Measurements from ENCODE around the gene FGGY.

Gene FGGY

DNA sequence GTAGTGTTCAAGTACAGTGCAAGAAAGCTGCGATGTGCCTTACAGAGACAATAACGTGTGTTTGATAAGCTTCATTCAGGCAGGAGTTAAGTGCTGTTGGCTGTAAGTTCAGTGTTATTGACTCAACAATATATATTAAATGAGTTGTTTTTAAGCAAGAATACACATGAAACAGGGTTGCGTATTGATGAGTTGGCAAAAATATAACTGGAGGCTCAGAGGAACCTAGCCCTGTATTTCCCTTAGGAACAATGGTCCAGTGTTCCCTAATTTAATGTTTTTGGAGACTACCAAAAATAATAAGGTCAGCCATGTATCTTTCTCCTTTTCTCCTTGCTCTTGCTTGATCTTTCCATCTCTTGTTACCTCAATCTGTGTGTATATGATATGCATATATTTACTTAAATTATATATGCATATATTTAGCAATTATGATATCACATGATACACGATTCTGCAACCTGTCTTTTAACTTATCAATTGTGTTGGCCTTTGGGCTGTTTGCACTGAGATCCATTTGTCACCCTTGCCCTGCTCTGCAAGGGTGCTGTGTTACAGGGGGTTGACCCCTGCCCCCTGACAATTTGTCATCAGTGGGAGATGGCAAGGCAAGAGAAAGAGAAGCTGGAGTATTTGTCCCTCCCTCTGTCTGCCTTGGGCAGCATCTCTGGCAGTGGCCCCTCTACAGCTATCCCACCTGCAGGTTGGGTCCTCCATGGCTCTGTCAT lies 109.7 kb downstream of the FGGY start:
- DNase-seq: no peak
- no peak for TF ChIP-seq POLR2A (IDR thresholded peaks at IDR 0.05; ENCODE audit: low read length)
- TF ChIP-seq GATA1 (IDR thresholded peaks at IDR 0.05; ENCODE audit: low read depth, low read length): no peak

GRCh38 chr1:59408608-59409240 lies 111.8 kb downstream of the FGGY start:
- no peak for DNase-seq
- TF ChIP-seq POLR2A (IDR thresholded peaks at IDR 0.05; ENCODE audit: low read length) (no peak), GATA1 (IDR thresholded peaks at IDR 0.05; ENCODE audit: low read depth, low read length) (no peak)

DNA sequence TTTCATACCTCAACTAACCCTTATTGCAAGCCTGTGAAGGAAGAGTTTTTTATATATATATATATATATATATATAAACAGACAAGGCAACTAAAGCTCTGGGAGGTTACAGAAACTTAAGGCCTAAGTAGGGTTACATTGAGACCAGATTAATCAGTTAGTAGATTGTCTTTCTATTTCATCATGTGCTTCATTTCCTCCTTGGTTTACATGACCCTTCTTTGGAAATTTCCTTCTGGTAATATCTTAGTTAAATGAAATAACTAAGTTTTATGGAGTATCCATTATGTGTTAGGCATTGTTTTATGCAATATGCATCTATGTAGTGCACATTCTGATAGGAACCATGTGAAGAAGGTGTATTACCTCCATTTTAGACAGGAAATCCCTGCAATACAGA lies 112.7 kb downstream of the FGGY start:
- no peak for DNase-seq

GRCh38 chr1:59409986-59410385 lies 113.1 kb downstream of the FGGY start:
- DNase-seq: no peak
- TF ChIP-seq GATA1 (IDR thresholded peaks at IDR 0.05; ENCODE audit: low read depth, low read length): no peak

More for the DNA sequence above, 112.7 kb downstream of the FGGY start:
- TF ChIP-seq POLR2A (IDR thresholded peaks at IDR 0.05; ENCODE audit: low read length): no peak
- no peak for TF ChIP-seq GATA1 (IDR thresholded peaks at IDR 0.05; ENCODE audit: low read depth, low read length)

- no peak for TF ChIP-seq GATA1 (IDR thresholded peaks at IDR 0.05; ENCODE audit: low read depth, low read length)
- TF ChIP-seq POLR2A (IDR thresholded peaks at IDR 0.05; ENCODE audit: low read length): no peak
- no peak for DNase-seq
These were observed 113.6 kb downstream of the FGGY start for GRCh38 chr1:59410457-59410856.

- DNase-seq: no peak
- no peak for TF ChIP-seq POLR2A (IDR thresholded peaks at IDR 0.05; ENCODE audit: low read length)
- no peak for TF ChIP-seq GATA1 (IDR thresholded peaks at IDR 0.05; ENCODE audit: low read depth, low read length)
These were observed 114.3 kb downstream of the FGGY start for GRCh38 chr1:59411147-59411546.

GRCh38 chr1:59412718-59413326 lies 115.9 kb downstream of the FGGY start:
- no peak for DNase-seq
- TF ChIP-seq POLR2A (IDR thresholded peaks at IDR 0.05; ENCODE audit: low read length): no peak
- no peak for TF ChIP-seq GATA1 (IDR thresholded peaks at IDR 0.05; ENCODE audit: low read depth, low read length)

DNA sequence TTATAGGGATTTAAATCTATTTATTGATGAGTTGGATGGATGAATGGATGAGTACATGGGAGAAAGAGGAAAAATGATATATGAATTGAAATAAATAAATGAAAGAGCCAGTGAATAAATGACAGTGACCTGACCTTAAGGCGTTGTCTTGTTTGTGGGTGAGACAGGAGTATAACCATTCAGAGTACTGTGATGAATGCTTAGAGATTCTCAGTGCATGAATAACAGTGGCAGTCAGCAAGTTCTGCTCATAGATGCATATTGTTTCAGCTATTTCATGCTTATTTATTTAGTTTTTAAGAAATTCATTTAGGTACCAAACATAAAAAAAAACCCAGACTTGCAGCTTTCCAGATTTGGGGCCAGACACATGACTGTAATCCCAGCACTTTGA lies 116.4 kb downstream of the FGGY start:
- TF ChIP-seq GATA1 (IDR thresholded peaks at IDR 0.05; ENCODE audit: low read depth, low read length) (no peak), POLR2A (IDR thresholded peaks at IDR 0.05; ENCODE audit: low read length) (no peak)
- no peak for DNase-seq

DNA sequence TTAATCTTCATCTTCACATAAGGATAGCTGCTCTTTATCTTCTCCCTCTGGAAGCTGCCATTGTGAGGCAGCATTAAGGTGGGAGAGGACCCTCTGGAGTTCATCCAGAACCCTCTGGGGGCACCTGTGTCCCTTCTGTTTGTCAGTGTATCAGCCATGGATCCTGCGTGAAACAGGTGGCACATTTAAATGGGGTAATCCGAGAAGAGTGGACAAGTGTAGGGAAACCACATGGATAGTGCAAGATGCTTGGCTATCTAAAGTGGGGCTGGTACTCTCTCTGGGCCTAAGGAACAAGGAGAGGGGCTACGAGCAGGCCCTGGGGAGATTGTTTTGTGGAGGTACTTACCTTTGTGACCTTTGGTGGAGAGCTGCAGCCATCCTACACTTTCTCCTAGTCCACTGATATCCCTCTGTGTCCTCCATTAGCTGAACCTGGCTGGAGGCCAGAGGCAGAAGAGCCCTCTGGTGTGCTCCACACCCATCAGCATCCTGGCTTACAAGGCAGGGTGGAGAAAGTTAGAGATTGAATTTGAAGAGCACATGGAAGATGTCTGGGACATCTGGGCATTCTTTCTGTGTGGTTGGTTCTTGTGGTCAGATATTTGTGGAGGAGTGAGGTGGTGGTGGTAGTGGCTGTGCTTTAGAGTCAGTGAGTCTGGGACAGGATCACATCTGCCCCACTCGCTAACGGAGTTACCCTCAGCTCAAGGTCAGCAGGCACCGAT lies 117.7 kb downstream of the FGGY start:
- no peak for TF ChIP-seq POLR2A (IDR thresholded peaks at IDR 0.05; ENCODE audit: low read length)
- no peak for TF ChIP-seq GATA1 (IDR thresholded peaks at IDR 0.05; ENCODE audit: low read depth, low read length)
- no peak for DNase-seq

DNA sequence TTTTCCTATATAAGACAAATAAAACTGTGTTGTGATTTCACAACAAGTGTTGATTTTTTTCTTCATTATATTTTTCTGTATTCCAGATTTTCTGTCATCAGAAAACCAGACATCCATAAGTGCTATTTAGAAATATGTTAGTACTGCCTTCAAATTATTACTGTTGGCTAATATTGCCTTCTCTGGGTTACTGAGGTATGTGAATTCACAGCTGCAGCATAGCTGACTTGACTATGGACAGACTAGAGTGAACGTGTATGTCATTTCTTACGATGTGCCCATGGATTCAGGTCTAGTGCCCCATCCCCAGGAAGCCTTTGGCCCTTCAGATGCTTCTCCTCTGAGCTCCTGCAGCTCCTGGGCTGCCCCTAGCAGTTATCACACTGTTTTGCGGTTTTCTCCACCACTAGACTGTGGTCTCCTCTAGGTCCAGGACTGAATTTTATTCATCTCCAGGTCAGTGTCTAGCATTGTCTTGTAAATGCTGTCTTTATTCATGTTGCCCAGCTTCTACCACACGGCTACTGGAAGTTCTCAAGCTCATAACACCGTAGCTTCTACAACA lies 118.5 kb downstream of the FGGY start:
- no peak for DNase-seq
- TF ChIP-seq GATA1 (IDR thresholded peaks at IDR 0.05; ENCODE audit: low read depth, low read length) (no peak), POLR2A (IDR thresholded peaks at IDR 0.05; ENCODE audit: low read length) (no peak)

DNA sequence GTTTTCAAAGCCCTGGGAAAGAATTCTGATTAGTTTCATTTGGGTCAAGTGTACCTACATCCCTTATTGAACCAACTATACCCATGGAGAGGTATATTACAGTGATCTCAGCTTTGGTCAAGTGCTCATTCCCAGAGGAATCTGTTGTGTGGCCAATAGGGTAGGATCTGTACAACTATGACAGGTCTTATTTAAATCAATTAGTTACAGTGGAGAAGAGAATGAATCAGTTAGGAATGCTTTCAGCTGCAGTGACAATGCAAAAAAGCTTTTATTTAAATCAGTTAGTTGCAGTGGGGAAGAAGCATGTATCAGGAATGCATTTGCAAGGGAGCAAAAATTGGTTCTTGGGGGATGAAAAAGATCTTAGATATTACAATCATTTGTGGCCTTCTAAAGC lies 119.0 kb downstream of the FGGY start:
- no peak for DNase-seq
- TF ChIP-seq GATA1 (IDR thresholded peaks at IDR 0.05; ENCODE audit: low read depth, low read length) (no peak), POLR2A (IDR thresholded peaks at IDR 0.05; ENCODE audit: low read length) (no peak)

DNA sequence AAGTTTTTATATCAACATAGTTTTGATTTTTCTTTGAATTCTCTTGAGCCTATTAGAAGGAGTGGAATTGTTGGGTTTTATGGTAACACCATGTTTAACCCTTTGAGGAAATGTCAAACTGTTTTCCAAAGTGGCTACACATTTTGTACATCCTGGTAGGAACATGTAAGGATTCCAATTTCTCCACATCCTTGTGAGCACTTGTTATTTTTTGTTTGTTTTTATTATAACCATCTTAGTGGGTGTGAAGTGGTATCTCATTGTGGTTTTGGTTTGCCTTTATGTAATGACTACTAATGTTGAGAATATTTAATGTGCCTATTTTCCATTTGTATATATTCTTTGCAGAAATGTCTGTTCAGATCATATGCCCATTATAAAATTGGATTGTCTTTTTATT lies 120.5 kb downstream of the FGGY start:
- no peak for DNase-seq
- TF ChIP-seq GATA1 (IDR thresholded peaks at IDR 0.05; ENCODE audit: low read depth, low read length) (no peak), POLR2A (IDR thresholded peaks at IDR 0.05; ENCODE audit: low read length) (no peak)

DNA sequence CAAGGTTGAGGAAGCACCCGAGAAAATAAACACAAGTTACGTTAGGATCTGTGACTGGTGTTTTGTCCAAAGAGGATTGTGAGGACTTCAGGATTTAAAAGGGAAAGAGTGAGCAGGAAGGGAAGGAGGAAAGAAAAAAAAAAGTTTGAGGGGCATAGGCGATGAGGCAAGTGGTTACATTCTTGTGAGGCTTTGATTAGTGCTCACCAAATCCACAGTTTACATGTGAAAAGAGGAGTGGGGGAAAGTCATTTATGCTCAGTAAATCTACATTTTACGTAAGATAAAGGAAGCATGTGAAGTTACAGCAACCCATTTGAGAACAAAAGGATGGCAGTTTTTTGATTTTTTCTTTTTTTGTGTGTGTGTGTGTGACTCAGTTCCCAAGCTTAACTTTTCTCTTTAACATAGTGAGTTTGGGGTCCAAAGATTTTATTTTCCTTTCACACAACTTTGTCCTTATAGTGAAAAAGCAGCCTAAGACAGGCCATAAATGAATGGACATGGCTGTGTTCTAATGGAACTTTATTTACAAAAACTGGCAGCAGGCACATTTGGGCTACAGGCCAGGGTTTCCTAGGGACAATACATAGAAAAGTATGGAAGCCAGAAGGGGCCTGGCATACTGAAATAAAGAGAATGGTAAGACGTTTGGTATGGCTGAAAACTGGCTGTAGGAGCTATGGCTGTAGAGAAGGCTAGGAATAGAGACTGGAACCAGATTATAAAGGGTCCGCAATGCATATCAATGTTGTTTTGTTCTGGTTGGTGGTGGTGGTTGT lies 121.7 kb downstream of the FGGY start:
- DNase-seq: no peak
- no peak for TF ChIP-seq GATA1 (IDR thresholded peaks at IDR 0.05; ENCODE audit: low read depth, low read length)
- TF ChIP-seq POLR2A (IDR thresholded peaks at IDR 0.05; ENCODE audit: low read length): no peak
